Activated CD4-positive, alpha-beta T cell treated with anti-CD3 and anti-CD28 coated beads, Interleukin-2, Interleukin-6, amounts not matched to agents 100 ng/mL and 50 ng/mL, durations not matched to agents 16 hours and 8 hours (primary cell): Measurements from ENCODE around the gene AHCYL2.
"Not testable (repeated sequence)": the region's sequence is repeated elsewhere in the genome, so short reads cannot be mapped to it uniquely, and the experiment has no call there.

Source experiments
- DNase-seq: peaks from one replicate; pipeline ENCODE4 v3.0.0-alpha.2; 2020

AHCYL2 gene

GRCh38 chr7:129209067-129209926 is 15.5 kb upstream of the AHCYL2 start:
- no peak for DNase-seq

DNA sequence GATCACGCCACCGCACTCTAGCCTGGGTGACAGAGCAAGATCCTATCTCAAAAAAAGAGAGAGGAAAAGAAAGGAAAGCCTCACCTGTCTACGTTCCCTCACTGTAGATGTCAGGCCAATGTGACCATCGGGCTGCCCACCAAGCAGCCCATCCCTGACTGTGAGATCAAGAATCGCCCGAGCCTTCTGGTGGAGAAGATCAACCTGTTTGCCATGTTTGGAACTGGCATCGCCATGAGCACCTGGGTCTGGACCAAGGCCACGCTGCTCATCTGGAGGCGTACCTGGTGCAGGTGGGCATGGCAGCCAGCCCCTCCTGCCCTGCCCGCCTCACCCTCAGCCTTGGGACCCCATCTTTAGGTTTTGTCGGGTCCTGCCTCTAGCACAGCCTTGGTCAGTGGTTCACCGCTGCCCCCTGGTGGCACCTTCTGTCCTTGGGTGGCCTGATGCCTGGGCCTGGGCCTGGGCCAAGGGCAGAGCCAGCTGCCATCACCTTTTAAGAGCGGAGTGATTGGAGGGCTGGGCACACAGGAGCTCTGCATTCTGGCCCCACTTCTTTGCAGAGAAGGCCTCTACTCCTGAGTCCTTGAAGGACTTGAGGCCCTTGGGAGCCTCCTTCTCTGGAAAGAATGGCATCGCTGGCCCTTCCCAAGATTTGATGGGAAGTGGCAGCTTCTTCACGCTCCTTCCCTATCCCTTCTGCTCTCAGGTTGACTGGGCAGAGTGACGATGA is 14.4 kb upstream of the AHCYL2 start:
- DNase-seq, result peak; percentile 82

DNA sequence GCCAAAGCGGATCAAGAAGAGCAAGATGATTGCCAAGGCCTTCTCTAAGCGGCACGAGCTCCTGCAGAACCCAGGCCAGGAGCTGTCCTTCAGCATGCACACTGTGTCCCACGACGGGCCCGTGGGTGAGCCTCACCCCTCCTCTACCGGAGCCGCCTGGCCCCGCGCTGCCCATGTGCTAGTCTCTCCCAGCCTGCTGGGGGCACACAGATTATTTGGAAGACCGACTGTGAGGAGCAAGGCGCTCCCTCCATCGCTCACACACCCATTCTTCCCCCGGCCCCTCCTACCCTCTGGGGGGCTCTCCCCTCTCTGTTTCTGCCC is 13.9 kb upstream of the AHCYL2 start:
- no peak for DNase-seq

DNA sequence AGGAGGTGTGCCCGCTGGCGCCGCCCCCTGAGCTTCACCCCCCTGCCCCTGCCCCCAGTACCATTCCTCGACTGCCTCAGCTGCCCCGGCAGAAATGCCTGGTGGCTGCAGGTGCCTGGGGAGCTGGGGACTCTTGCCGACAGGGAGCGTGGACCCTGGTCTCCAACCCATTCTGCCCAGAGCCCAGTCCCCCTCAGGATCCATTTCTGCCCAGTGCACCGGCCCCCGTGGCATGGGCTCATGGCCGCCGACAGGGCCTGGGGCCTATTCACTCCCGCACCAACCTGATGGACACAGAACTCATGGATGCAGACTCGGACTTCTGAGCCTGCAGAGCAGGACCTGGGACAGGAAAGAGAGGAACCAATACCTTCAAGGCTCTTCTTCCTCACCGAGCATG is 12.7 kb upstream of the AHCYL2 start:
- DNase-seq, result no peak

- DNase-seq, result no peak
Observed at GRCh38 chr7:129212596-129212995, 12.2 kb upstream of the AHCYL2 start.

- peak; percentile 14 for DNase-seq
Observed at GRCh38 chr7:129213828-129214227, 11.0 kb upstream of the AHCYL2 start.

- DNase-seq, result not testable (repeated sequence)
Observed at GRCh38 chr7:129215691-129216090, 9.1 kb upstream of the AHCYL2 start.

GRCh38 chr7:129216101-129216715 is 8.6 kb upstream of the AHCYL2 start:
- not testable (repeated sequence) for DNase-seq

- DNase-seq, result not testable (repeated sequence)
Observed at GRCh38 chr7:129216821-129217416, 7.9 kb upstream of the AHCYL2 start.

- peak; percentile 86 for DNase-seq
Observed at GRCh38 chr7:129218514-129219062, 6.2 kb upstream of the AHCYL2 start.

- DNase-seq, result not testable (repeated sequence)
Observed at GRCh38 chr7:129219166-129219565, 5.7 kb upstream of the AHCYL2 start.

DNA sequence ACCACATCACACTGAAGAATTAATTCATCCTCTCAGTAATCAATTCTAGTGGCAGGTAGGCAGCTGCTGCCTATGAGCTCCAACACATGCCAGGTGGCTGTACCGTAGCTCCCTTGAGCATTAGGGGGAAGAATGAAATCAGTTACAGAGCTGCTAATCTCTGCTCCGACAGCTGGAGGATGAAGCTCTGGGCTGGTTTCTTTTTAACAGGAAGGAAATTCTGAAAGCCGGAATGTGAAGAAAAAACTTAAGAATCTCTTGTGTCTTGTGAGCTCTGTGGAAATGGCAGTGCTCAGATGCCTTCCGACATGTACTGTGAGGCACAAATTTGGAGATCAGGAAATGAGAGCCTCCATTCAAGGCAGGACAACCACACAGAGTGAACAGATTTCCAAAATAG is 2.8 kb upstream of the AHCYL2 start:
- no peak for DNase-seq

- DNase-seq, result peak; percentile 60
Observed at GRCh38 chr7:129225206-129225930, 538 bp downstream of the AHCYL2 start.

- DNase-seq, result no peak
Observed at GRCh38 chr7:129225931-129226572, 1.2 kb downstream of the AHCYL2 start.

DNA sequence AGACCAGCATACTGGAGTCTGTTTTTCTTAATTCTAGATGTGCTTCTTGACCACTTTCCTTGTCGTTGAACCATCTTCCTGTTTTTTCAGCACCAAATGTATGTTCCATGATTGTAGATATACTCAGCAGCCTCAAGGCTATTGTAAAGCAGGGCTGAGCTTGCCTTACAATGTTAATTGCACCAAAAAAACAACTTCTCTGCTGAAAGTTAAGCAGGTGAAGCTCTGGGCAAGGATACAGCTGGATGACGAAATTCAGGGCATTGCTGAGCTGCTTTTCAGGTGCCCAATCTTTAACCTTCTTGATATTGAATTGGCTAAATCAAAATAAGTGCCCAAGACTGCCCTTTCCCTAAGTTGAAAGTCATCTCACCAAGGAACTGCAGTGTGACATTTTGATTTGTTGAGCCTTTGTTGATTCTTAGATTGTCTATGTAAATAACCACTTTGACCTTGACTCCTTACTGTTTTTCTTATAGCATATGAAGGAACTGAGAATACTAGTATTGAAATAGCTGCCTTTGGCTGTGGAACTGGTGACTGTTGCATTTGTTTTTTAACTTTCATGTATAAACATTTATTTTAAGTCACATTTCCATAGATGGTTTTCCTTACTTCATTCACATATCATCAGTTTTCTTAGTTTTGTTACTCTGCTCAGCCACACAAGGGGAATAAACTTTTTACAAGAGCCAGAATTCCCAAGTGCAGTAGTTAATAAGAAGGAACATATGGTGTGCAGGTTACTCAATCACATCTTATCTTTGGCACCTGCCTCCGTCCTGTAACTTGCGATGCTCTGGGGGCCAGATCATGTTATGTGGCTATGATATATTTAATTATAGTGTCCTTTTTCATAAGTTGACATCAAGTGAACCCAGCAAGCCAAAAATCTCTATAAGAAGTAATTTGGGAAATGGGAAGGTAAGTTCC is 3.1 kb downstream of the AHCYL2 start:
- no peak for DNase-seq

GRCh38 chr7:129228633-129229032 is 3.8 kb downstream of the AHCYL2 start:
- no peak for DNase-seq

DNA sequence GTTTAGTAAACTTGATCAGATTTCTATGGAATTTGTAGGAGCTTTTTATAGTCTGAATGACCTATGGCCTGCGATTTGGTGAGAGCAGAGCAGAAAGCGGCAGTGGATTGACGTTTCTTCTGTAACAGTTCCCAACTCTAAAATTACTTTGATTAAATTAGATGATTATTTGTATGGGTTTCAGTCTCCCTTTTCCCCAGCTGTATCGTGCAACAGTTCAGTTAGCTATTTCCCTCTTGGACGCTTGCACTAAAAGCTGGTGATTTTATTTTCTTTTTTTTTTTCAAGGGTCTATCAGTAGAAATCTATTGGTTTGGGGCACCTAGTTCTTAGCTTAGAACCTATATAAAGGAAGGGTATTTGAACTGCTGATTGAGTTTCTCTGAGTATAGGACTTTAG is 6.8 kb downstream of the AHCYL2 start:
- no peak for DNase-seq

DNA sequence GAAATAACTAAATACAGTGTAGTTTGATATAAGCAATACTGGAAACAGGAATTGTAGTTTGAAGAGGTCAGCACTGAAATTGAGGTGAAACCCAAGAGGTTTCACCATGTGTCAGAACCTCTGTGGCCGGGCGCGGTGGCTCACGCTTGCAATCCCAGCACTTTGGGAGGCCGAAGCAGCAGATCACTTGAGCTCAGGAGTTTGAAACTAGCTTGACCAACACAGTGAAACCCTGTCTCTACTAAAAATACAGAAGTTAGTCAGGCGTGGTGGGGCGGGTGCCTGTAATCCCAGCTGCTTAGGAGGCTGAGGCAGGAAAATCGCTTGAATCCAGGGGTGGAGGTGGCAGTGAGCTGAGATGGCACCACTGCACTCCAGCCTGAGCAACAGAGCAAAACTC is 13.7 kb downstream of the AHCYL2 start:
- no peak for DNase-seq

- DNase-seq, result no peak
Observed at GRCh38 chr7:129240119-129240820, 15.4 kb downstream of the AHCYL2 start.

- DNase-seq, result no peak
Observed at GRCh38 chr7:129244220-129244619, 19.4 kb downstream of the AHCYL2 start.
